Measurements from ENCODE around the gene RIMBP2. TPM values are rescaled to one million over a fixed set of nuclear protein-coding genes. Genes with fewer than 3 reads are reported as not detected.

The RIMBP2 gene
- total RNA-seq, 1 donor from 2014 or later: 20.5 TPM

GRCh38 chr12:130398100-130398848, 317.8 kb downstream of the RIMBP2 start:
- Mint-ChIP-seq H3K27ac (ENCODE audit: unreplicated experiment) (no peak overlapping the region), H3K4me3 (ENCODE audit: unreplicated experiment) (no peak overlapping the region), H3K36me3 (ENCODE audit: unreplicated experiment) (no peaks in the 10 kb centered on the region), H3K27me3 (ENCODE audit: unreplicated experiment) (peaks cover 5% of the 10 kb centered on the region), H3K9me3 (ENCODE audit: unreplicated experiment) (peaks cover 9% of the 10 kb centered on the region), H3K4me1 (ENCODE audit: low read depth, unreplicated experiment) (no peaks in the 10 kb centered on the region)
- no peak for TF ChIP-seq CTCF (IDR thresholded peaks at IDR 0.05; ENCODE audit: partially characterized antibody, unreplicated experiment)
- DNase-seq: no peak

GRCh38 chr12:130396667-130397066, 319.4 kb downstream of the RIMBP2 start:
- no peak for TF ChIP-seq CTCF (IDR thresholded peaks at IDR 0.05; ENCODE audit: partially characterized antibody, unreplicated experiment)
- Mint-ChIP-seq H3K27me3 (ENCODE audit: unreplicated experiment) (peaks cover 8% of the 10 kb centered on the region), H3K36me3 (ENCODE audit: unreplicated experiment) (no peaks in the 10 kb centered on the region), H3K9me3 (ENCODE audit: unreplicated experiment) (peaks cover 2% of the 10 kb centered on the region), H3K27ac (ENCODE audit: unreplicated experiment) (no peak overlapping the region), H3K4me1 (ENCODE audit: low read depth, unreplicated experiment) (no peaks in the 10 kb centered on the region), H3K4me3 (ENCODE audit: unreplicated experiment) (no peak overlapping the region)
- DNase-seq: no peak

GRCh38 chr12:130394906-130395305, 321.2 kb downstream of the RIMBP2 start:
- H3K36me3 Mint-ChIP-seq (ENCODE audit: unreplicated experiment): no peaks in the 10 kb centered on the region
- H3K27me3 Mint-ChIP-seq (ENCODE audit: unreplicated experiment): peaks cover 8% of the 10 kb centered on the region
- no peak for DNase-seq
- H3K9me3 Mint-ChIP-seq (ENCODE audit: unreplicated experiment): peaks cover 1% of the 10 kb centered on the region
- H3K27ac Mint-ChIP-seq (ENCODE audit: unreplicated experiment): no peak overlapping the region
- H3K4me1 Mint-ChIP-seq (ENCODE audit: low read depth, unreplicated experiment): no peaks in the 10 kb centered on the region
- no peak overlapping the region for H3K4me3 Mint-ChIP-seq (ENCODE audit: unreplicated experiment)
- no peak for TF ChIP-seq CTCF (IDR thresholded peaks at IDR 0.05; ENCODE audit: partially characterized antibody, unreplicated experiment)

GRCh38 chr12:130391186-130391585, 324.9 kb downstream of the RIMBP2 start:
- peaks cover 8% of the 10 kb centered on the region for H3K27me3 Mint-ChIP-seq (ENCODE audit: unreplicated experiment)
- no peaks in the 10 kb centered on the region for H3K36me3 Mint-ChIP-seq (ENCODE audit: unreplicated experiment)
- peaks cover 1% of the 10 kb centered on the region for H3K9me3 Mint-ChIP-seq (ENCODE audit: unreplicated experiment)
- no peaks in the 10 kb centered on the region for H3K4me1 Mint-ChIP-seq (ENCODE audit: low read depth, unreplicated experiment)
- no peak for DNase-seq
- H3K4me3 Mint-ChIP-seq (ENCODE audit: unreplicated experiment): no peak overlapping the region
- H3K27ac Mint-ChIP-seq (ENCODE audit: unreplicated experiment): no peak overlapping the region
- TF ChIP-seq CTCF (IDR thresholded peaks at IDR 0.05; ENCODE audit: partially characterized antibody, unreplicated experiment): no peak

- Mint-ChIP-seq H3K4me3 (ENCODE audit: unreplicated experiment) (no peak overlapping the region), H3K4me1 (ENCODE audit: low read depth, unreplicated experiment) (no peaks in the 10 kb centered on the region), H3K27ac (ENCODE audit: unreplicated experiment) (no peak overlapping the region), H3K36me3 (ENCODE audit: unreplicated experiment) (no peaks in the 10 kb centered on the region), H3K9me3 (ENCODE audit: unreplicated experiment) (peaks cover 2% of the 10 kb centered on the region), H3K27me3 (ENCODE audit: unreplicated experiment) (no peaks in the 10 kb centered on the region)
- TF ChIP-seq CTCF (IDR thresholded peaks at IDR 0.05; ENCODE audit: partially characterized antibody, unreplicated experiment): no peak
- DNase-seq: no peak
These were observed 330.9 kb downstream of the RIMBP2 start for GRCh38 chr12:130385193-130385592.

Measured in glutamatergic neuron (in vitro differentiated cells).